ENCODE results near the gene NKX6-1.

NKX6-1 gene

GRCh38 chr4:84500386-84501201, 1.5 kb upstream of the NKX6-1 start:
- H3K4me3 ChIP-seq (ENCODE audit: low read depth, low read length): no peak overlapping the region
- DNase-seq (ENCODE audit: low read depth): no peak
- TF ChIP-seq CTCF (IDR thresholded peaks at IDR 0.05; ENCODE audit: low read depth, low read length, missing control alignments): no peak

GRCh38 chr4:84499624-84499982, 511 bp upstream of the NKX6-1 start:
- TF ChIP-seq CTCF (IDR thresholded peaks at IDR 0.05; ENCODE audit: low read depth, low read length, missing control alignments): no peak
- H3K4me3 ChIP-seq (ENCODE audit: low read depth, low read length): no peak overlapping the region
- DNase-seq (ENCODE audit: low read depth): no peak

- TF ChIP-seq CTCF (IDR thresholded peaks at IDR 0.05; ENCODE audit: low read depth, low read length, missing control alignments): no peak
- no peak for DNase-seq (ENCODE audit: low read depth)
- no peak overlapping the region for H3K4me3 ChIP-seq (ENCODE audit: low read depth, low read length)
These were observed 723 bp downstream of the NKX6-1 start for GRCh38 chr4:84498203-84498934.

- H3K4me3 ChIP-seq (ENCODE audit: low read depth, low read length): no peak overlapping the region
- no peak for DNase-seq (ENCODE audit: low read depth)
- TF ChIP-seq CTCF (IDR thresholded peaks at IDR 0.05; ENCODE audit: low read depth, low read length, missing control alignments): no peak
These were observed 1.4 kb downstream of the NKX6-1 start for GRCh38 chr4:84497504-84498202.

- DNase-seq (ENCODE audit: low read depth): no peak
- H3K4me3 ChIP-seq (ENCODE audit: low read depth, low read length): no peak overlapping the region
- TF ChIP-seq CTCF (IDR thresholded peaks at IDR 0.05; ENCODE audit: low read depth, low read length, missing control alignments): no peak
These were observed 2.2 kb downstream of the NKX6-1 start for GRCh38 chr4:84496706-84497503.

GRCh38 chr4:84496331-84496705, 2.8 kb downstream of the NKX6-1 start:
- no peak for DNase-seq (ENCODE audit: low read depth)
- H3K4me3 ChIP-seq (ENCODE audit: low read depth, low read length): no peak overlapping the region
- TF ChIP-seq CTCF (IDR thresholded peaks at IDR 0.05; ENCODE audit: low read depth, low read length, missing control alignments): no peak
